Fibroblast of lung (primary cell): ENCODE measurements around the gene RPS23. TPM values are rescaled to one million over a fixed set of nuclear protein-coding genes. Genes with fewer than 3 reads are reported as not detected.

Source experiments
- DNase-seq, 2 donors: peaks; one replicate each; pipeline versions ENCODE4 v3.0.0 to v3.0.0-alpha.2; 2010; ENCODE audit warnings: low read depth in 2 of 2
- H2AFZ ChIP-seq: 2 replicates; pipeline ENCODE4 v1.5.1; 2012; ENCODE audit warnings: low read length, control low read depth, inconsistent platforms
- H3K27ac ChIP-seq: 2 replicates; pipeline ENCODE4 v1.5.1; 2011; ENCODE audit warnings: low read length, control low read depth; ENCODE audit not compliant: insufficient read depth
- H3K27me3 ChIP-seq: 2 replicates; pipeline ENCODE4 v1.5.1; 2011; ENCODE audit warnings: mild to moderate bottlenecking, low read length; ENCODE audit not compliant: control insufficient read depth, insufficient read depth
- H3K36me3 ChIP-seq: 2 replicates; pipeline ENCODE4 v1.5.1; 2011; ENCODE audit warnings: low read length; ENCODE audit not compliant: control insufficient read depth, insufficient read depth
- H3K4me1 ChIP-seq: 2 replicates; pipeline ENCODE4 v1.5.1; 2011; ENCODE audit warnings: low read length; ENCODE audit not compliant: control insufficient read depth, insufficient read depth; ENCODE audit errors: extremely low read depth
- H3K4me2 ChIP-seq: 2 replicates; pipeline ENCODE4 v1.5.1; 2011; ENCODE audit warnings: low read length, control low read depth; ENCODE audit not compliant: insufficient read depth; ENCODE audit errors: extremely low read depth
- H3K4me3 ChIP-seq, 4 experiments: fragments of 200-600 bp in 1 of 4; sonication (generic) in 1 of 4; replicated peaks in 1 of 4; 2 replicates each; pipeline ENCODE4 v1.5.1; 2011 to 2016; ENCODE audit warnings: low read length in 4 of 4, low read depth in 3 of 4, mild to moderate bottlenecking in 3 of 4, control low read depth in 2 of 4, inconsistent platforms in 1 of 4, mixed read lengths in 1 of 4; ENCODE audit not compliant: insufficient read depth in 1 of 4; ENCODE audit errors: control extremely low read depth in 1 of 4
- H3K79me2 ChIP-seq: 2 replicates; pipeline ENCODE4 v1.5.1; 2012; ENCODE audit warnings: mild to moderate bottlenecking, low read length, inconsistent platforms; ENCODE audit not compliant: control insufficient read depth, insufficient read depth
- H3K9ac ChIP-seq: 2 replicates; pipeline ENCODE4 v1.5.1; 2011; ENCODE audit warnings: mild to moderate bottlenecking, low read length, control low read depth; ENCODE audit not compliant: insufficient read depth
- H3K9me3 ChIP-seq: 2 replicates; pipeline ENCODE4 v1.5.1; 2012; ENCODE audit warnings: low read depth, low read length; ENCODE audit not compliant: control insufficient read depth, insufficient read depth
- H4K20me1 ChIP-seq: 2 replicates; pipeline ENCODE4 v1.5.1; 2011; ENCODE audit warnings: low read length; ENCODE audit not compliant: control insufficient read depth, insufficient read depth; ENCODE audit errors: extremely low read depth
- EZH2 ChIP-seq: IDR thresholded peaks from 2 replicates; pipeline ENCODE4 v1.5.1; 2012; ENCODE audit warnings: low read length, control low read depth, mild to moderate bottlenecking; ENCODE audit errors: missing control alignments
- polyA plus RNA-seq, 2 donors: library from polyadenylated mRNA; depleted of rRNA in 1 of 2; stranded (reverse) in 1 of 2; unstranded in 1 of 2; fragments of >200 nt; gene quantifications; 2 replicates each; pipeline ENCODE4 v1.2.1, GENCODE V29; 2011 to 2012; ENCODE audit warnings: missing spikeins in 1 of 2
- total RNA-seq: library from RNA; depleted of rRNA; stranded (reverse); fragments of >200 nt; gene quantifications from 2 replicates; pipeline ENCODE4 v1.2.1, GENCODE V29; 2014
- TF ChIP-seq, protein P1 (sequence below), 2 donors: IDR thresholded peaks in 1 of 2; conservative IDR thresholded peaks in 1 of 2; 1 replicate in 1 of 2; 2 replicates in 1 of 2; pipeline ENCODE4 v1.5.1; 2011 to 2012; ENCODE audit warnings: low read length in 2 of 2, control low read depth in 1 of 2, inconsistent platforms in 1 of 2, low read depth in 1 of 2, mild to moderate bottlenecking in 1 of 2

The RPS23 gene
- total and polyA plus RNA-seq, 2 donors (not counting 1 experiment from before 2014, with no cell fraction given), result 2,712 to 7,387 TPM

DNA sequence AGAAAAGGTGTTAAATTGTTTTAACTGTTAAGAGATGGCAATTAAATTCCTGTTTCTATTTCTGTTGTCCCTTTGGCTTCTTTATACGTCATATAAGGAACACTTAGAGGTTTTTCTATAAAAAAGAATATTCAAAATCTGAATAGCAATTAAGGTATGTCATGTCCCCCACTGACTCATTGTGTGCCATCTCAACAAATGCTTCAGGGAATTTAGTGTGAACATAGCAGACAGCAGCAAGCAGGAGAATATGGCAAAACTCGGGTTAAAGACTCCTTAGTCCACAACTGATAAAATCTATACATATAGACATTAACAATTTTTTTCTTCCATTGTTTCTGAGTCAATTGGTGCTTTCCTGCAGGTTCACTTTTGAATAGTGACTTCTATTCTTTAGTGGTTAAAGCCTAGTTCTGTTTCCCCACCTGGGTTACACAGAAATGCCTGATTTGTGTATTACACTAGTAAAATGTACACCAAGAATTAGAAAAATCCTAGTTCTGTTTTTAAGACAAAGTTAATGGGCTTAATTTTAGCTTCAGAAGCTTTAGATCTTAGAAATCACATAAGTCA is 17.9 kb upstream of the RPS23 start:
- H3K4me1 ChIP-seq, result no peaks in the 10 kb centered on the region
- no peaks in the 10 kb centered on the region for H3K79me2 ChIP-seq
- H3K9ac ChIP-seq, result no peak overlapping the region
- no peaks in the 10 kb centered on the region for H3K27me3 ChIP-seq
- DNase-seq, result no peak
- H3K4me3 ChIP-seq, result no peak overlapping the region
- no peaks in the 10 kb centered on the region for H3K9me3 ChIP-seq
- no peak overlapping the region for H2AFZ ChIP-seq
- no peak overlapping the region for H3K27ac ChIP-seq
- no peaks in the 10 kb centered on the region for H3K36me3 ChIP-seq
- no peak overlapping the region for H3K4me2 ChIP-seq
- TF ChIP-seq EZH2, result no peak
- TF ChIP-seq, protein P1, sequence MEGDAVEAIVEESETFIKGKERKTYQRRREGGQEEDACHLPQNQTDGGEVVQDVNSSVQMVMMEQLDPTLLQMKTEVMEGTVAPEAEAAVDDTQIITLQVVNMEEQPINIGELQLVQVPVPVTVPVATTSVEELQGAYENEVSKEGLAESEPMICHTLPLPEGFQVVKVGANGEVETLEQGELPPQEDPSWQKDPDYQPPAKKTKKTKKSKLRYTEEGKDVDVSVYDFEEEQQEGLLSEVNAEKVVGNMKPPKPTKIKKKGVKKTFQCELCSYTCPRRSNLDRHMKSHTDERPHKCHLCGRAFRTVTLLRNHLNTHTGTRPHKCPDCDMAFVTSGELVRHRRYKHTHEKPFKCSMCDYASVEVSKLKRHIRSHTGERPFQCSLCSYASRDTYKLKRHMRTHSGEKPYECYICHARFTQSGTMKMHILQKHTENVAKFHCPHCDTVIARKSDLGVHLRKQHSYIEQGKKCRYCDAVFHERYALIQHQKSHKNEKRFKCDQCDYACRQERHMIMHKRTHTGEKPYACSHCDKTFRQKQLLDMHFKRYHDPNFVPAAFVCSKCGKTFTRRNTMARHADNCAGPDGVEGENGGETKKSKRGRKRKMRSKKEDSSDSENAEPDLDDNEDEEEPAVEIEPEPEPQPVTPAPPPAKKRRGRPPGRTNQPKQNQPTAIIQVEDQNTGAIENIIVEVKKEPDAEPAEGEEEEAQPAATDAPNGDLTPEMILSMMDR (conservative IDR thresholded peaks at IDR 0.05 in 1 of 2, IDR thresholded peaks at IDR 0.05 in 1 of 2; ENCODE audit: low read depth in 1 of 2, low read length in 2 of 2), result no peak
- H4K20me1 ChIP-seq, result no peaks in the 10 kb centered on the region

DNA sequence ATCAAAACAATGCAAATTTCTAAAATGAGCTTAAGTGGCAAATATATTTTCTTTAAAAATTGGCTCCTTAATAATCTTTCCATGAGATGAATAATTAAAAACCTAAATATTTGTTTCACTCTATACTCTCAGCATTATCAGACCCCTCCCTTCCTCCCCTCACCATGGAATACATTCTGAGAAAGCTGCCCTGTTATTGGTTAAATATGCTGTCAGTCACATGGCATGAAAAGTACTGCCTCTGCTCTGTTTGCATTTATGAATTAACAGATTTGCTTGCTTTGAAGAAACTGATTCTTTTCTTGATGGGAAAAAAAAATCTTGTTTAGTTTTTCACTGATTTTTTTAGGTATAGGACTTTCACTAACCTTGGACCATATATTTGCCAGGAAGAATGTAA is 17.0 kb upstream of the RPS23 start:
- peak; percentile 25 to 45 for DNase-seq
- Histone ChIP-seq H3K36me3 (no peaks in the 10 kb centered on the region), H3K9ac (no peak overlapping the region), H3K4me2 (no peak overlapping the region), H3K4me1 (no peaks in the 10 kb centered on the region), H3K9me3 (no peaks in the 10 kb centered on the region), H3K4me3 (no peak overlapping the region), H2AFZ (no peak overlapping the region), H3K79me2 (no peaks in the 10 kb centered on the region), H4K20me1 (no peaks in the 10 kb centered on the region), H3K27me3 (no peaks in the 10 kb centered on the region), H3K27ac (no peak overlapping the region)
- no peak for TF ChIP-seq EZH2
- TF ChIP-seq, protein P1 (conservative IDR thresholded peaks at IDR 0.05 in 1 of 2, IDR thresholded peaks at IDR 0.05 in 1 of 2; ENCODE audit: low read depth in 1 of 2, low read length in 2 of 2), result no peak

DNA sequence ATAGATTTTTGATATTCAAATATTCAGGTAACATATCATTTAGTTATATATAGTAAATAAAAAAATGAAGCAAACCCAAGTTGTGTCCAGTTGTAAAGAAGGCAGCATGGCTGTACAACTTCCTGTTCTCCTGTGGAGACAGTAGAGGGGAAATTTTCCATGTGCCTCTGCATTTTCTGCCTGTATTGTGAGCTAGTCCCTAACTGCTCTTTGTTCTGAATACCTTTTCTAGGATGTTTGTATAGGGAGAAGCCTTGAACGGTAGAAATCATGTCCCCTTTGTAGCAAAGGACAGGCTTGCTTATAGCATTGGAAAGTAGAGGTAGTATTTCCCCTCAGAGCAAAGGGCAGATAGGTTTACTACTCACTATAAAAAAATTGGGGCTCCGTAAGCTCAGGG is 13.3 kb upstream of the RPS23 start:
- no peak overlapping the region for H2AFZ ChIP-seq
- H3K36me3 ChIP-seq, result no peaks in the 10 kb centered on the region
- no peaks in the 10 kb centered on the region for H3K79me2 ChIP-seq
- no peaks in the 10 kb centered on the region for H3K27me3 ChIP-seq
- no peak for DNase-seq
- H4K20me1 ChIP-seq, result no peaks in the 10 kb centered on the region
- H3K4me2 ChIP-seq, result no peak overlapping the region
- H3K27ac ChIP-seq, result no peak overlapping the region
- H3K4me3 ChIP-seq, result no peak overlapping the region
- no peaks in the 10 kb centered on the region for H3K9me3 ChIP-seq
- no peak overlapping the region for H3K9ac ChIP-seq
- TF ChIP-seq EZH2, result no peak
- TF ChIP-seq, protein P1 (conservative IDR thresholded peaks at IDR 0.05 in 1 of 2, IDR thresholded peaks at IDR 0.05 in 1 of 2; ENCODE audit: low read depth in 1 of 2, low read length in 2 of 2), result no peak
- H3K4me1 ChIP-seq, result no peaks in the 10 kb centered on the region
